KG1 (cell line): ENCODE measurements around the gene AKAP6.
"Not testable (repeated sequence)": the region's sequence is repeated elsewhere in the genome, so short reads cannot be mapped to it uniquely, and the experiment has no call there.

Source experiments
- DNase-seq: peaks from one replicate; lab custom pipeline; 2025; lab: John Stamatoyannopoulos, UW

Gene AKAP6

DNA sequence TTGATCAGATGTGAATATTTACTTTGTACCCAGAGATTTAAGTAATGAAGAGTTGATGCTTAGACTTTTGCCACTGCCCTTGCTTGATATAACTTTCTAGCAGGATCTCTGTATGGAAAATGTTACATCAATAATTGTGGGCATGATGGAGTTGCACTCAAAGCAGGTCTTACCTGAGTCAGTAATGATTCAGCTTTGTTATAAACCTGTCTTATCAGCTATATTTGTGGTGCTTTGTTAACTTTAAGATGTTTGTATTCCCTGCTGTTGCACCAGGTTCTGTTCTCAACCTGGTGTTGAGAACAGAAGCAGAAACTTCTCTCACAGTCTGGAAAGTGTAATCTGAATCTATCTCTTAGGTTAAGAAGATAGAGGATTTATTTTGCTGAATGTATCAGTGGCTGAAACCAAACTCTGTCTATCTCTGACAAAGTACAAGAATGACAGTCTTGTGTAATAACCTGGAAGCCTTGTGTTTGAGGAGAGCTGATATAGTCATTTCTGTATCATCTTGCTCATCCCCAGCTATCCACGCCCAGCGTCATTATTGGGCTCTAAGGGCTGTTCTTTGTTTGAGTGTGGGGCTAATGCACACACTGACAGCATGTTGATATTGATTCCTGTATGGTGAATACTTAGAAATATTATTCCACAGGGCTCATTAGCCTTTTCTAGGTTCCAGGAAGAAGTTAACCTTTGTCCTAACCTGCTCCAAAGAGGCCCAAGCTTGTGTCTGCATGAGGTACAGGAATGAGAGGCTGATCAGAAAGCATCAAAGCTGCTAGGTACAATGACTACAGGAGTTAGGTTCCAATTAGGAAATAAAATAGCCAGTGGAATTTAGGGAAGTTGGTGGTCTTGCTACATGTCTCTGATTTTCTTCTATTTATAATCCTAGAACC is 3.6 kb downstream of the AKAP6 start:
- DNase-seq, result no peak

DNA sequence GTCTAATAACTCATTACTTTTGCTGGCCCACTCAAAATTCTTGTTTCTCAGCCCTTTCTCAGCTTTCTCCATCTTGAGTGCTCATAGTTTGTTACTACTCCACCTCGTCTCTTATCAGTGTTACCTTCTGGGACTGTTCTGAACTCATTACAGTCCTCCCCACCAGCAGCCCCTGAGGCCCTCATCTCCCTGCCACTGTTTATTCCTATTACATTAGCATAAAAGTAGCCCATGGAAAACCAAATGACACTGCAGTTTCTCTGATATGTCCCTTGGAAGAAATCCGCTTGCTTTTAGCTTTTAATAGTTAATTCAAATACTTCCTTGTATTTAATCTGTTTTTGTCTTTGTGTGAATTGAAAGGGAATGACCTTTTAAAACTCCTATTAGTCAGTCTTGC is 7.6 kb downstream of the AKAP6 start:
- no peak for DNase-seq

DNA sequence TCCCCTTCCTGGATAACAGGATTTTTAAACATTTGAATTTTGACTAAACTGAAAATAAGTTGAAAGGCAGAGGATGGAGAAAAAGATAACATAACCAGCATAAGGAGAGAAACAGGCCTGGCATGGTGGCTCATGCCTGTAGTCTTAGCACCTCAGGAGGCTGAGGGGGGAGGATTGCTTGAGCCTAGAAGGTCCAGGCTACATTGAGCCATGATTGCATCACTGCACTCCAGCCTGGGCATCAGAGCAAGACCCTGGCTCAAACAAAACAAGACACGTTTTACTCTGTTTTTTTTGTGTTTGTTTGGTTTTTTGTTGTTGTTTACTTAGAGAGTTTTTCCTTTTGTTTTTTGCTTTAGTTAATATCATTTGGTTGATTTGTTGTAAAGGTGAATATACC is 8.7 kb downstream of the AKAP6 start:
- DNase-seq, result no peak

DNA sequence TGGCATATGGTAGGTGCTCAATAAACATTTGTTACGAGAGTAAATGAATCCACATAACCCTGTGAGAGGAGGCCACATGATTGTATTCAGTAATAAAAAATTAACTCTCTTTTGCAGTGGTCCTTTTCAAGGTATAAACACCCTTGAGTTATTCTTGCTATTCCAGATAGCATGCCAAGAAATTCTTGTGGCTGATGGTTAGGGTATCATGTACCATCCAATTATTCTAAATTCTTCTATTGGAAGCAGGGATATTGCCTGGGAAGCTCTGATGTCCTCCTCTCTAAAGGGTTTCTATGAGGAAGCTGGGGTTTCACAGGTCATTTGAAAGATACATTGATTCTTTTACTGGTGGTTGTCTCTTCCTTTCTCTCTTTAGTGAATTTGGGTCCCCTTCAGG is 10.1 kb downstream of the AKAP6 start:
- DNase-seq, result no peak

DNA sequence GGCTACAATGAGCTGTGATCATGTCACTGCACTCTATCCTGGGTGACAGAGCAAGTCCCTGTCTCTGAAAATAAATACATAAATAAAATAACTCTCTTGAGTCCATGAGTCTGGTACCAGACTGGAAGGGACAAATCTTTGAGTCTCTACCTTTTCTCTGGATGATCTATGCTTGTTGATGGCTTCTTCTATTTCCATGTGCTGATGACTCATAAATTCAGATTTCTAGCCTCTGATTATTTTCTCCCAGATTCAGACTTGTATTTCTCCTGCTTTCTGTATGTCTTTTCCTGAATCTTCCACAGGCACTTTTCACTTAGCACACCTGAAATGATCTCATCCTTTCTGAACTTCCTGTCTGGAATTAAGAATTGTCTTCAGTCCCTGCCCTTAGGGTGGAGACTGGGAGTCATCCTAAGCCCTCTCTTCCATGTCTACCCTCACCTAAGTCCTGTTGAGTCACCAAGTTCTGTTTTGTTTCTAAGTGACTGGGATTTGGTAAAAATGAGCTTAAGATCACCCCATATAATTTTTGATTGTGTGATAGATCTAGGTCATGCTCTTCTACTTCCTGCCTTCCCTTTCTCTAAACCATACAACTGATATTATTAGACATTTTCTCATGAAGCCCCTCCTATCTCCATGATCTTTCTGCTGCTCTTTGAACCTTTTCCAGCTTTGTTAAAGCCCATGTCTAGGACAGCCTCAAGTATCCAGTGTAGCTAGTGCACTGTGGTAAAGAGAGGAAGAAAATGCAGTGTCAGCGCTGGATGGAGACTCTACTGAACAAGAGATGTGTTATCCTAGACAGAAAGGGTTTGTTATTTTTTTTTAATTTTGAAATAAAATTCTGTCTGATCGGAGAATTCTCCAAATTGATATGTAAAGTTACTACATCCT is 13.1 kb downstream of the AKAP6 start:
- no peak for DNase-seq

DNA sequence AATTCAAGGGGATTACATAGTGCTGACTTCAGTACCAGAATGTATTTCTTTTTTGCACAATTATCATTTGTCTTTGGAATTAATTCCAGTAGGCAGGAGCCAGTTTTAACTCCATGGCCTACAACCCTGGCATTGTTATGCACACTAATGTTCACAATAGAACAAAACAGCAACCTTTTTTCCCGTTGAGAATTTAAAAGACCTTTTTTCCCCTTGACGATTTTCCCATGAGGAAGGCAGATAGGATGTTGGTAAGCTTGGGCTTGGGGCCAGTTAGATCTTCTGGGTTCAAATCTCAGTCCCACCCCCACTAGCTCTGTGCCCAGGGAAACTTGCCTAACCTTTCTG is 13.7 kb downstream of the AKAP6 start:
- DNase-seq, result no peak

DNA sequence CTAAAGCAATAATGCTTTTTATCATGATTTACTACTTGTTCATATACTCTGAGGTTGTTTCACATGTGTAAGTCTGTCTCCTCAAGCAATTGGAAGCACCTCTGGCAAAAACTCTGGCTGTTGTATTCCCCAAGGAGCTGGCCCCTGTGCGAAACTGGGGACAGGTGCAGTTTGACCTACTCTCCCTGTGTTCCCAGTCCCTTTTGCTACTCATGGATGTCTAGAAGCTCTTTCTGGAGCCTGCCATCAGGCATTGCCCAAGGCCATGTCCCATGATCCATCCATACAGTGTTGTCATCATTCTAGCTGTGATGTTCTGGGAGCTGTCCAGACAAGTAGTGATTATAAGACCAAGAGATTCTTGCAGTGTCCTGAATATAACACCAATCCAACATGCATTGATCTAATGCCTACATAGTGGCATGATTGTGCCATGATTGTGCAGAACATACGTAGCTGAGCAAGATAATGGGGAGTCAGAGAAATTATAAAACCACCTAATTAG is 14.9 kb downstream of the AKAP6 start:
- DNase-seq, result no peak

DNA sequence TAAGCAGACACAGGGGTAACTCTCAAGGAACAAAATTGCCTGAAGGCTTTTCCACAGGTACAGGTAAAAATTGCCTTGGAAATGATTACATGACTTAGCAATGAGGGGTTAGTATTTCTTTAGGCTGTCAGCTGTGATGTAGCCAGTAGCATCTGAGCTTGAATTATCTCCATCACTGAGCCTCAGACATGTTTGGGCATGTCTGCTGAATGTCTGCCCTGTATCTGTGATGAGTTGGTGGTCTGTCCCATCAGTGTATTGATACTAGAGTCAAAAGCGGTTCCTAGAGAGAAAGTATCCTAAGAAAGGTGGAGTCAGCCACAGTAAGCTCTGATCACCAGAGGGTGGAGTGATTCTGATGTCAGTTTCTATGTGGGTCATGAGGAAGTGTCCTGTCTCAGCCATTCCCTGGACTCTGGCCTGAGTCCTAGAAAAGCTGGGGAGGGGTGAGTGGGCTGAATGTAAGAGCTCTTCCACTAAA is 16.3 kb downstream of the AKAP6 start:
- no peak for DNase-seq

DNA sequence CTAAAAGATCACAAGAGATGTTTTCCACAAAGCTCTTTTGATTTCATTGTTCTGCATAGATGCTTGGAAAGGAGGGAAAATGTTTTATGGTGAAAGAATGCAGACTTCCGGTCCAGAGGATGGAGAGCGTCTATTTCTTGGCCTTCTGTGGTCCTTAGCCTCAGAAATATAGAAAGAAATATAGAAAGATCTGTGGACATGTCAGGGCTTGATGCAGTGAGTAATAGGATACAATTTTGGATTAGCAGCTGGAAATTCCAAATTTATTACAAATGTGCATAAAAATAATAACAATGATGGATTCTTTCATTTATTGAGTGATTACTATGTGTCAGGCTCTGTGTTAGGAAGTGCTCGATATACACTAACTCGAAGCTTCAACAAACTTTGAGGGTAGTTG is 20.2 kb downstream of the AKAP6 start:
- no peak for DNase-seq

DNA sequence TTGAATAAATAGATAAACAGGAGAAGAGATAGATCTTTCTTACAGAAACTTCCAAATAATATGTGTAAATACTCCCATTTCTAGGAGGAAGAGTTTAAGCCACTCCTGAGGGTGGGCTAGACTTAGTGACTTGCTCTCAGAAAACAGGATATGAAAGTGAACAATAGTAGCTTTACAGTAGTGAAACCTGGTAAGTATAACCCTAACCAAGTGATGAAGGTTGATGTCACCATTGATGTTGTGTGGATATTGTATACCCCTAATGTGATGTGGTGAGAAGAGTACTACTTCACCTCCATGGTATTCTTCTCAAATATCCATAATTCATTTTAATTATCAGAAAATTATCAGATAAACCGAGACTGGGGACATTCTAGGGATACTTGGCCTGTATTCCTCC is 20.9 kb downstream of the AKAP6 start:
- no peak for DNase-seq

DNA sequence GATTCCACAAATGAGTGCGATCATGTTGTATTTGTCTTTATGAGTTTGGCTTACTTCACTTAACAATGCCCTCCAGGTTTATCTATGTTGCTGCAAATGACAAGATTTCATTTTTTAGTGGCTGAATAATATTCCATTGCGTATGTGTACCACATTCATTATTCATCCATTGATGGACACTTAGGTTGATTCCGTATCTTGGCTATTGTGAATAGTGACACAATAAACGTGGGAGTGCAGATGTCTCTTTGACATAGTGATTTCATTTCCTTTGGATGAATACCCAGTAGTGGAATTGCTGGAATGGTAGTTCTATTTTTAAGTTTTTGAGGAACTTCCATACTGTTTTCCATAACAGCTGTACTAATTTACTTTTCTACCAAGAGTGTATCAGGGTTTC is 23.5 kb downstream of the AKAP6 start:
- DNase-seq, result no peak

DNA sequence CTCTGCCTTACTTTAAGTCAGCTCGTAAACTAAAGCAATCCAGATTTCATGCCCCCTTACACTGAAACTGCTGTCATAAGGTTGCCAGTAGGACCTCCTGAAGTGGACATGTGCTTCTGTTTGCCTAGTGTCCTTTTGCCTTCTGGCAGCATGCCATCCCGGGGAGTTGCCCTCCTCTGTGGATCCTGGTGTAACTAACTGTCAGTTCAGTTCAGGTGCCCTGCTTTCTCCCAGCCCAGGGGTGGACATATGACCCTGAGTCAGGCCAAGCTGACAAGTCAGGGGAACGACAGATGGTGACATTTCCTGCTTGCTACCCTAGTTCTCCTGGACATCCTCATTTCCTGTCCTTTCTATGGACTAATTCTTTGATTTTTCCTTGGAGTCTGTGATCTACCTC is 25.6 kb downstream of the AKAP6 start:
- DNase-seq, result no peak

DNA sequence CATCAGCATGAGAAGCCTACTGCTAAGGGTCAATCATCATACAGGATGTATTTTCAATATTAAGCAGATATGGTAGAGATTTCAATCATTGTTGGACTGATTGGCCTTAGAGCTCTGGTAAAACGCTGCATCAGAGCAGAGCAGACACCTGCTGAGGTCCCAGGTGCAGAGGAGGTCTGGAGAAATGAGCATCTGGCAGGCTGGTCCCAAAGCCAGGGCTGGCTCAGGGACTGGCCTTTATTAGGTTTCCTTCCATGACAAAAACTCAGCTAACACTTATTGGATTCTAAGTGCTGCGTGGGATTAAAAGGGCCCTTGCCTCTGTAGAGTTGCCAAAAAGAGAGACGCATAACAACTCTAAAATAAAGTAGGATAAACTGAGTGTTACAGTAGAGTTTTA is 29.7 kb downstream of the AKAP6 start:
- DNase-seq, result no peak

DNA sequence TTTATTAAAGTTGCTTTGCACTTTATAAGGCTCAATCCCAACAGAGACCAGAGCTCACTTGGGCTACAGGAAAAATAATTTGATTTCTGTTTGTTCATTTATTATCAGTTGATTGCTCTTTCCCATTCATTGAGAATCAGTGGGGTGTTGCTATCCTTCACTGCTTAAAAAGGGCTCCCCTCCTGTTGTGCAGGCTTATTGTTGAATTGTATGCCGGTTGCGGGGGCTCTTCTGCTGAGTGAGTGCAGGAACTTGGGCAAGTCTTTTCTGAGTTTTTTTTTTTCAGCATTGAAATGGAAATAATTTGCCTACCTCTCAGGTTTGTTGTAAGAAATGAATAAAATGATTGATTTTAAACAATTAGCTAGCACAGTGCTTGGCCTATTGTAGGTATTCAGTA is 32.6 kb downstream of the AKAP6 start:
- no peak for DNase-seq

DNA sequence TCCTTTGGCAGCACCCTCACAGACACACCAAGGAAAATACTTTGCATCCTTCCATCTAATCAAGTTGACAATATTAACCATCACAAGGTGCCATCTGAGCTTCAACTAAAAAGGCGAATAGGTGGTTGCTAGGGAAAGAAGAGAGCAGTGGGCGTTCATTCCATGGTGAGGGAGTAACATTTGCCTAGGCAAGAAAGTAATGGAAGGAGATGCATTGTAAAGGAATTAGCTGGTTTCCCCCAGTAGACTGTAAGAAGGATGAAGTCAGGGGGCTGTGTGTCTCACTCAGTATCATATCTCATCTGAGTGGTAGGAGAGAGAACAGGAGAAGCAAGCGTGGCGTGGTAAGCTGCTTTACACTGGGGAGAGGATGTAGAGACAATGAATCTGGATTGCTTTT is 34.7 kb downstream of the AKAP6 start:
- DNase-seq, result no peak

DNA sequence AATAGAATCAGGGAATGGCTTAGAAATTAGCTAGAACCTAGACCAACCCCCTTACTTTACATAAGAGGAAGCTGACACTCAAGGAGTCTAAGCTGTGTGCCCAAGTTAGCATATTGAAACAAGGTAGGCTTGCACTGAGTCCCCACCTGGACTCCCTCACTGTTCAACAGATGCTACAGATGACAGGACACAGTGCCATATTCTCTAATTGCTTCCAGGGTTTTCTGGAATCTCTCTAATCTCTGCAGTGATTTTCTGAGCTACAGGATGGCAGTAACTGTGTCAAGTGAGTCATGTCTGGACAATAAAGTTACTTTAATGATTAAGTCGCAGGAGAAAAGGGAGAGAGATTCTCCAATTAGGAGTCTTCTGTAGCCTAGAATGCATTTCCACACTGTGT is 35.8 kb downstream of the AKAP6 start:
- DNase-seq, result no peak

DNA sequence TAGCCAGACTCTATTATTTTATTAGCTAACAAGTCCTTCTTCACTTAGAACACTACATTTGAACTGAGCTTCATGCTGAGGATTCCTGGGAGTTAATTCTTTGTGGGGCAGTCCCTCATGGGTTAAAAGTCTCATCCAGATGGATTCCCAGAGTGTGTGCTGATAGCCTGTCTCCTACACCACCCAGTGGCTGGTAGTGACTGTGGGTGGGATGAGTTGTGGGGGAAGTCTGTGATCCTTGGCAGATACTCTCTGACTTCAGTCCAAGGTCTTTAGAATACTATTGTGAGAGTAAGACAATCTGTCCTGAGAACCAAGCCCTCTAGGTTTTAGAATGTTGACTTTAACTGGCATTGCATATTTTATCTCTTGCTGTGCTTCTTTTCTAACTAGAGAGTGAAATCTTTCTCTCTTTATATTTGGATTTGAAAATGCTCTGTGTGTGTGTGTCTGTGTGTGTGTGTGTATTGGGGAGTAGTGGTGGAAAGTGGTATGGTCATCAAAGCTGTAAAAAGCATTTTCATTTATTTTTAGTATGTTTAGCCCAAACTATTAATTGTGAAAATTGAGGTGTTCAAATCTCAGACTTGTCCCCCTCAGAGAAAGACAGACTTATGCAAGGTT is 37.3 kb downstream of the AKAP6 start:
- no peak for DNase-seq

DNA sequence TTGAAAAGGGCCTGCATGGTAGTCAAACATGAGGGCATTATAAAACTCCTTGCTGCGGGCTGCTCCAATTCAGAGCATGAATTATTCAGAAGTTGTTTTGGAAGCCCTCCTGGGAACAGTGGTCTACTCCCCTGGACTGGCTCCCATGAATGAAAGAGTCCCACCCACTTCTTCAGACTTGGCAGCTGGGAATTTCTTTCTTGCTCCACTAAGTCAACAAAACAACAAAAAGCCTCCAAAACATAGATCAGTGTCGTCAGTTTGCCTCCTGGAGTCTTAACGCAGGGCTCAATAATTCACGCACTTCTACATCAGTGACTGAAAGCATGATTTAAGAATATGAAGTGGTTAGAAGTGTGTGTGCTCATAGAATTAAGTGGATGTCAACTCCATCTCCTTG is 37.9 kb downstream of the AKAP6 start:
- no peak for DNase-seq

DNA sequence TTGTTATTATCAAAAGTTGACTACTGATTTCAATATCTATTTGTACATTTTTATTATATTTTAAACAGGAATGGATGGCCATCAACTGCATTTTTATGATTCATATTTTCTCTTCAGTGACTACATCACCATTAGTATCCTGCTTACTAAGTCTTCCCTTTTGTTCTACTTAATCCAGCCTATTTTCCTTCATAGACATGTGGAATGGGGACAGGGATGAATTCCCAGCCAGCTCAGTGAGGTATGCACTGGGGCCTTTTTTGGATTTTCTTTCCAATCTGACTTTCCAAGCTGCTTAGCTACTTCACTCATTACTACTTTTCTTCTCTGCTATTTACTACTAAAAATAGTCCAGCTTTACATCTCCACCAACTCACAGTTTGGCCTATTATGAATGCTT is 38.4 kb downstream of the AKAP6 start:
- DNase-seq, result no peak

DNA sequence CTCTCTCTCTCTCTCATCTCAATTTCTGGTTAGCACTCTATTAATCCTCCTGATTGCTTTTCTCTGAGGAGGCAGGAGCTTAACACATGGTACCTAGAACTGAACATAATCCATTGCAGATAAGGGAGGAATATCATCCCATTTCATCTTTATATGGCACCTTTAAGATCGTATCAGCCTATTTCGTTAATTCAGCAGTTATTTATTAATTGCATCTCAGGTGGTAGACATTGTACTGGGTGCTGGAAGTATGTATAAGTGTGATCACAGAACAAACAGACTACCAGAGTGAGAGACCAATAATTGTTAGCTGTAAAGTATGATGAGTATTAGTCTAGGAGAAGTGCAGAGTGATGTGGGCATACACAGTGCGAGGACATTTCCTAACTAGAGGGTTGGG is 39.0 kb downstream of the AKAP6 start:
- DNase-seq, result no peak

DNA sequence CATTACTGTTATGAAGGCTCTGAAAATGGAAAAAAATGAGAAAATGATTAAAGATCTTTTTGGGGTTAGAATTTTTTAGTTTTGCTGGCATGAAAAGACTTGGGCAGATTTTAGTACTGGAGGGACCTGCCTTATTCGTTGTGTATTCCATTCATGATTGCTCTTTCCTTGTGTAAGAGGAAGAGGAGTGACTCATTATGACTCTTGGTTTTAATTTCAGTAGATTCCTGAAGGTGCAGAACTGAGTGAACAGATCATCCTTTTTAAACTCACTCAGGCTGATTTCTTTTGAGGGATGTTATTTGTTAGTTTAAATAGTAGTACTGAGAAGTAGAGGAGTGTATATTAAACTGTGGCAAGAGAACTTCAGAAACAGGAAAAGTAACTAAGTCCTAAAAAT is 41.6 kb downstream of the AKAP6 start:
- DNase-seq, result no peak

DNA sequence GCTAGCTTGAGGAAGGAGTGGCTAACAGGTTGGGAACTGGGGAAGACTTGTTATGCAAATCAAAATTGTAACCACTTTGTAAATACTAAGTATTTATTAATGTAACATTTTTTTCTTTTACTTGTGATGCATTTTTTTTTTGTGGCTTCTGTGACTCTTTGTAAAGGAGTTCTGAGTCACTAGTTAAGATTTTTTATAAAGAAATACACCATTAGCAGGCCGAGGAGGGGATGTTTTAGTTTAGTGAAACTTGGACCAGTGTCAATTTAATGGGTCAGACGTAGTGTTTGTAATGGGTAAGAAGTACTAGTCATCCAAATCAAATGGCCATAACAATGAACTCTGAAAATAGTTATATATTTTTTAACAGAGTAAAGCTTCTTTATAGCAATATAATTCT is 43.1 kb downstream of the AKAP6 start:
- no peak for DNase-seq

DNA sequence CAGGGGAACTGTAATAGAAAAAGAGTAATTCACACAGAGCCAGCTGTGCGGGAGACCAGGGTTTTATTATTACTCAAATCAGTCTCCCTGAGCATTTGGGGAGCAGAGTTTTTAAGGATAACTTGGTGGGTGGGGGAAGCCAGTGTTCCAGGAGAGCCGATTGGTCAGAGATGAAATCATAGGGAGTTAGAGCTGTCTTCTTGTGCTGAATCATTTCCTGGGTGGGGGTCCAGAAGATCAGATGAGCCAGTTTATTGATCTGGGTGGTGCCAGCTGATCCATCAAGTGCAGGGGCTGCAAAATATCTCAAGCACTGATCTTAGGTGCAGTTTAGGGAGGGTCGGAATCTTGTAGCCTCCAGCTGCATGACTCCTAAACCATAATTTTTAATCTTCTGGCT is 44.1 kb downstream of the AKAP6 start:
- DNase-seq, result not testable (repeated sequence)
